HepG2 (cell line): Measurements from ENCODE around the gene CDK14. TPM values are rescaled to one million over a fixed set of nuclear protein-coding genes. Genes with fewer than 3 reads are reported as not detected.

Source experiments
- AKNA ChIP-seq: sonication (generic); formaldehyde crosslinking; IDR thresholded peaks from 2 replicates; pipeline ENCODE4 v1.4.0; 2020; ENCODE audit warnings: missing genetic modification reagents, borderline replicate concordance
- E2F2 ChIP-seq: sonication (generic); formaldehyde crosslinking; IDR thresholded peaks from 2 replicates; pipeline ENCODE4 v1.4.0; 2020; ENCODE audit warnings: missing genetic modification reagents, borderline replicate concordance
- MLX ChIP-seq: IDR thresholded peaks from 2 replicates; pipeline ENCODE4 v1.6.1; 2016
- PRMT3 ChIP-seq: sonication (generic); formaldehyde crosslinking; IDR thresholded peaks from 2 replicates; pipeline ENCODE4 v1.8.1; 2022; ENCODE audit warnings: low read depth, mild to moderate bottlenecking, moderate library complexity, missing genetic modification reagents, borderline replicate concordance
- TEF ChIP-seq: sonication (generic); formaldehyde crosslinking; IDR thresholded peaks from 2 replicates; pipeline ENCODE4 v1.5.0; 2020; ENCODE audit warnings: missing genetic modification reagents
- ZNF317 ChIP-seq: sonication (generic); formaldehyde crosslinking; IDR thresholded peaks from 2 replicates; pipeline ENCODE4 v1.5.0; 2020; ENCODE audit warnings: mild to moderate bottlenecking, missing genetic modification reagents
- ZNF383 ChIP-seq: sonication (generic); formaldehyde crosslinking; IDR thresholded peaks from 2 replicates; pipeline ENCODE4 v1.4.0; 2020; ENCODE audit warnings: missing genetic modification reagents, mild to moderate bottlenecking, borderline replicate concordance
- ZNF407 ChIP-seq: sonication (generic); formaldehyde crosslinking; IDR thresholded peaks from one replicate; pipeline ENCODE4 v1.5.1; 2020; ENCODE audit warnings: mild to moderate bottlenecking, missing genetic modification reagents; ENCODE audit errors: not compliant biosample characterization
- ZNF672 ChIP-seq: sonication (generic); formaldehyde crosslinking; IDR thresholded peaks from 2 replicates; pipeline ENCODE4 v1.8.1; 2022; ENCODE audit warnings: missing genetic modification reagents
- ZNF788 ChIP-seq: sonication (generic); formaldehyde crosslinking; IDR thresholded peaks from 2 replicates; pipeline ENCODE4 v1.5.0; 2020; ENCODE audit warnings: mild to moderate bottlenecking, missing genetic modification reagents, borderline replicate concordance
- ZSCAN29 ChIP-seq: sonication (generic); formaldehyde crosslinking; conservative IDR thresholded peaks from 2 replicates; pipeline ENCODE4 v1.4.0; 2020; ENCODE audit warnings: mild to moderate bottlenecking, missing genetic modification reagents
- polyA plus RNA-seq, 8 experiments: library from polyadenylated mRNA; depleted of rRNA in 3 of 8; stranded (reverse) in 7 of 8; unstranded in 1 of 8; fragments of >200 nt; fragmentation: Illumina TruSeq in 4 of 8; extraction: Trizol in 4 of 8; gene quantifications; 2 replicates each; pipeline versions ENCODE4 v1.2.1 to v1.2.3, GENCODE V29; 2011 to 2016; ENCODE audit warnings: low read depth in 4 of 8, missing spikeins in 1 of 8, mixed read lengths in 1 of 8; ENCODE audit not compliant: insufficient read depth in 1 of 8
- total RNA-seq, 5 experiments: library from RNA; depleted of rRNA; stranded (reverse); fragments of >200 nt; fragmentation: Illumina TruSeq; extraction: Trizol; gene quantifications; 2 replicates each; pipeline ENCODE4 v1.2.3, GENCODE V29; 2016; ENCODE audit warnings: low read depth in 1 of 5

CDK14 gene
- total and polyA plus RNA-seq, 2 of the 13 experiments (the other 11 are each of a cell fraction or from before 2014, with no cell fraction given): 0.26 to 0.71 TPM

- no peak for TF ChIP-seq ZNF407 (CRISPR knock-in tag)
- no peak for TF ChIP-seq ZNF317 (CRISPR knock-in tag)
- no peak for TF ChIP-seq AKNA (CRISPR knock-in tag)
- TF ChIP-seq E2F2 (CRISPR knock-in tag): no peak
- no peak for TF ChIP-seq ZNF672 (CRISPR knock-in tag)
- no peak for TF ChIP-seq TEF (CRISPR knock-in tag)
- TF ChIP-seq ZNF383 (CRISPR knock-in tag): no peak
- no peak for TF ChIP-seq MLX (CRISPR knock-in tag)
- no peak for TF ChIP-seq ZNF788 (CRISPR knock-in tag)
- TF ChIP-seq ZSCAN29 (CRISPR knock-in tag): no peak
- no peak for TF ChIP-seq PRMT3
These were observed at the start of gene CDK14 (continued) for GRCh38 chr7:90595801-90596670.
